Spleen (tissue), 11 donors: ENCODE measurements around the gene TMEM132C. TPM values are rescaled to one million over a fixed set of nuclear protein-coding genes. Genes with fewer than 3 reads are reported as not detected.

ENCODE experiments used
- DNase-seq: peaks from one replicate; pipeline ENCODE4 v3.0.0-alpha.2; 2020
- H3K27ac ChIP-seq, 8 donors: fragments of 200-600 bp; sonication (generic) in 7 of 8; 1 replicate in 4 of 8; 2 replicates in 4 of 8; pipeline versions ENCODE4 v1.5.0 to v1.8.0; 2016 to 2021; ENCODE audit warnings: inconsistent platforms in 4 of 8, mild to moderate bottlenecking in 4 of 8, moderate library complexity in 1 of 8
- H3K27me3 ChIP-seq, 7 donors: fragments of 200-600 bp; sonication (generic) in 6 of 7; replicated peaks in 1 of 7; 1 replicate in 4 of 7; 2 replicates in 3 of 7; pipeline versions ENCODE4 v1.5.0 to v1.8.0; 2016 to 2021; ENCODE audit warnings: inconsistent platforms in 3 of 7, mild to moderate bottlenecking in 1 of 7
- H3K36me3 ChIP-seq, 6 donors: fragments of 200-600 bp; sonication (generic) in 5 of 6; 1 replicate in 4 of 6; 2 replicates in 2 of 6; pipeline versions ENCODE4 v1.5.0 to v1.8.0; 2016 to 2021; ENCODE audit warnings: inconsistent platforms in 2 of 6
- H3K4me1 ChIP-seq, 6 donors: fragments of 200-600 bp; sonication (generic) in 5 of 6; 1 replicate in 3 of 6; 2 replicates in 3 of 6; pipeline versions ENCODE4 v1.5.0 to v1.8.0; 2016 to 2021; ENCODE audit warnings: inconsistent platforms in 3 of 6
- H3K4me3 ChIP-seq, 8 donors: fragments of 200-600 bp; sonication (generic) in 7 of 8; 1 replicate in 4 of 8; 2 replicates in 4 of 8; pipeline versions ENCODE4 v1.5.0 to v1.8.0; 2016 to 2021; ENCODE audit warnings: inconsistent platforms in 4 of 8, mild to moderate bottlenecking in 4 of 8, moderate library complexity in 2 of 8
- H3K9me3 ChIP-seq, 8 donors: fragments of 200-600 bp; sonication (generic) in 7 of 8; 1 replicate in 4 of 8; 2 replicates in 4 of 8; pipeline versions ENCODE4 v1.5.0 to v1.8.0; 2016 to 2021; ENCODE audit warnings: inconsistent platforms in 4 of 8
- POLR2A ChIP-seq, 3 donors: fragments of 450-650 bp; IDR thresholded peaks; one replicate each; pipeline ENCODE4 v1.5.1; 2017; ENCODE audit warnings: antibody characterized with exemption in 3 of 3, mild to moderate bottlenecking in 1 of 3
- POLR2AphosphoS5 ChIP-seq, 3 donors: sonication (generic); formaldehyde crosslinking; IDR thresholded peaks; one replicate each; pipeline ENCODE4 v1.5.1; 2017; ENCODE audit warnings: antibody characterized with exemption in 3 of 3
- WGBS, 5 donors: extraction: QIAGEN DNeasy Blood & Tissue Kit in 3 of 5; methylation state at CpG; one replicate each; pipeline versions ENCODE4 v1.1.5 to v1.1.7; 2013 to 2018; 5-methylcytosine and 5-hydroxymethylcytosine counted together
- intact Hi-C: fragments of 100-400 bp; cut with DNase I; formaldehyde crosslinking; loops from one replicate; pipeline ENCODE4 v1.15.0; 2023; ENCODE audit warnings: low total_unique reads
- polyA plus RNA-seq, 3 donors: library from polyadenylated mRNA; stranded (reverse); fragments of 200-250 nt; gene quantifications; one replicate each; pipeline ENCODE4 v1.2.1, GENCODE V29; 2013
- total RNA-seq, 7 donors: library from RNA; depleted of rRNA in 3 of 7; stranded (reverse); fragments of >200 nt in 3 of 7; fragmentation: NEBNext Ultra II Directional in 4 of 7; extraction: Animal tissue kit (Norgen Biotek cat#: 25700) in 4 of 7; gene quantifications; one replicate each; pipeline versions ENCODE4 v1.1.0 to v1.2.1, GENCODE V29; 2016 to 2021
- TF ChIP-seq, protein P1 (sequence below), 11 experiments: fragments of 200-600 bp in 7 of 11; fragments of 450-650 bp in 4 of 11; sonication (generic) in 4 of 11; IDR thresholded peaks in 8 of 11; conservative IDR thresholded peaks in 3 of 11; 1 replicate in 7 of 11; 2 replicates in 4 of 11; pipeline versions ENCODE4 v1.4.0 to v1.8.0; 2016 to 2021; ENCODE audit warnings: antibody characterized with exemption in 11 of 11, inconsistent platforms in 4 of 11, mild to moderate bottlenecking in 1 of 11
- donor health status: healthy with polysubstance abuse.
- donor health status: DM: no; HTN: no; CAD: no; lungs with moderate emphysema.
- donor health status: DM: no; HTN: no; CAD: no.
- donor health status: Bipolar disorder and iron deficiency.
- donor health status: healthy.
- donor health status: DM: no; HTN: no; CAD: no.
- donor health status: DM: yes; HTN: yes; CAD: no.

TMEM132C gene
- total and polyA plus RNA-seq, 10 donors = 0.08 to 0.83 (median 0.25) TPM; not detected in 4

DNA sequence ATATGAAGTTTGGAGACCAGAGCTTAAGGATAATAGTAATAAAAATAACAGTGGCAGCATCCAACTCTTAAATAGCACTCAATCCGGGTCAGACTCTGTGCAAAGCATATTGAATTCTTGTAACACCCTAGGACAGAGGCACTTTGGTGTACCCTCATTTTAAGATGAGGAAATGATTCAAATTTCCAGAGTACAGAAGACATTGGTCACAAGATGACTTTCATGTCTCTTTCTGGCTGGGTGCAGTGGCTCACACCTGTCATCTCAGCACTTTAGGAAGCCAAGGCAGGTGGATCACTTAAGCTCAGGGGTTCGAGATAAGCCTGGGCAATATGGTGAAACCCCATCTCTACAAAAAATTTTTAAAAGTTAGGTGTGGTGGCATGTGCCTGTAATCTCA, 320.9 kb downstream of the TMEM132C start:
- H3K27ac ChIP-seq = no peak overlapping the region
- intact Hi-C loops = no loop called here

DNA sequence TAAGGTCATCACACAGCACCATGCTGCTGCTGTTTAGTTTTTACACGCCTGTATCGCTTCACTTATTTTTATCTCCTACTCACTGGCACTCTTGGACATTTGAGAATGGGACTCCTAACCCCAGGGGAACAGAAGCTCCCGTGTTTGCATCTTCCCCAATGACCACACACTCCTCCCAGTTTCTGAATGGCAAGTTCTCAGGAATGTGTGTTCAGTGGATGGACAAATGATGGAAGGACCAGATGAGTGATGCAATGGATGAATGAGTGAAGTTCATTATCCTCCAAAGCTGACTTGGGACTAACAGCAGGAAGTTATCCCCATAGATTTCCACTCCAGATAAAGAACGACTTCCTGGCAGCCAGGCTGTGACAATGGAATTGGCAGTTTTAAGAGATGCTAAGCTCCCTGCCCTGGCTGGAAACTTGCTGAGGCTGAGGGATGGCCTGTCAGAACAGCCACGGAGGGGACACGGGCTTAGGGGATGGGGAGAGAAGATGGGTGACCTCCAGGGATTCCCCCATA, 325.3 kb downstream of the TMEM132C start:
- H3K4me1 ChIP-seq = no peaks in the 10 kb centered on the region
- intact Hi-C loops = no loop called here
- H3K9me3 ChIP-seq = no peaks in the 10 kb centered on the region
- TF ChIP-seq, protein P1, sequence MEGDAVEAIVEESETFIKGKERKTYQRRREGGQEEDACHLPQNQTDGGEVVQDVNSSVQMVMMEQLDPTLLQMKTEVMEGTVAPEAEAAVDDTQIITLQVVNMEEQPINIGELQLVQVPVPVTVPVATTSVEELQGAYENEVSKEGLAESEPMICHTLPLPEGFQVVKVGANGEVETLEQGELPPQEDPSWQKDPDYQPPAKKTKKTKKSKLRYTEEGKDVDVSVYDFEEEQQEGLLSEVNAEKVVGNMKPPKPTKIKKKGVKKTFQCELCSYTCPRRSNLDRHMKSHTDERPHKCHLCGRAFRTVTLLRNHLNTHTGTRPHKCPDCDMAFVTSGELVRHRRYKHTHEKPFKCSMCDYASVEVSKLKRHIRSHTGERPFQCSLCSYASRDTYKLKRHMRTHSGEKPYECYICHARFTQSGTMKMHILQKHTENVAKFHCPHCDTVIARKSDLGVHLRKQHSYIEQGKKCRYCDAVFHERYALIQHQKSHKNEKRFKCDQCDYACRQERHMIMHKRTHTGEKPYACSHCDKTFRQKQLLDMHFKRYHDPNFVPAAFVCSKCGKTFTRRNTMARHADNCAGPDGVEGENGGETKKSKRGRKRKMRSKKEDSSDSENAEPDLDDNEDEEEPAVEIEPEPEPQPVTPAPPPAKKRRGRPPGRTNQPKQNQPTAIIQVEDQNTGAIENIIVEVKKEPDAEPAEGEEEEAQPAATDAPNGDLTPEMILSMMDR (IDR thresholded peaks at IDR 0.05 in 8 of 11, conservative IDR thresholded peaks at IDR 0.05 in 3 of 11) = no peak
- TF ChIP-seq POLR2A (IDR thresholded peaks at IDR 0.05) (no peak), POLR2AphosphoS5 (IDR thresholded peaks at IDR 0.05) (no peak)
- H3K27me3 ChIP-seq = peaks cover 0 to 15% (median 0%) of the 10 kb centered on the region in 7 donors
- H3K27ac ChIP-seq = no peak overlapping the region
- H3K4me3 ChIP-seq = no peak overlapping the region
- DNase-seq = no peak
- no peaks in the 10 kb centered on the region for H3K36me3 ChIP-seq
- WGBS, 5 donors = 43 to 53% (median 46%) methylated on average over 6 of the region's 6 CpGs

More for the DNA sequence above, 320.9 kb downstream of the TMEM132C start:
- no peaks in the 10 kb centered on the region for H3K9me3 ChIP-seq
- no peak for TF ChIP-seq POLR2AphosphoS5 (IDR thresholded peaks at IDR 0.05)
- TF ChIP-seq POLR2A (IDR thresholded peaks at IDR 0.05) = no peak
- TF ChIP-seq, protein P1 (IDR thresholded peaks at IDR 0.05 in 8 of 11, conservative IDR thresholded peaks at IDR 0.05 in 3 of 11) = no peak
- H3K4me1 ChIP-seq = no peaks in the 10 kb centered on the region
- WGBS, 5 donors = 61 to 73% (median 70%) methylated on average over 2 of the region's 2 CpGs
- no peak overlapping the region for H3K4me3 ChIP-seq
- DNase-seq = no peak
- H3K36me3 ChIP-seq = no peaks in the 10 kb centered on the region
- no peaks in the 10 kb centered on the region for H3K27me3 ChIP-seq

DNA sequence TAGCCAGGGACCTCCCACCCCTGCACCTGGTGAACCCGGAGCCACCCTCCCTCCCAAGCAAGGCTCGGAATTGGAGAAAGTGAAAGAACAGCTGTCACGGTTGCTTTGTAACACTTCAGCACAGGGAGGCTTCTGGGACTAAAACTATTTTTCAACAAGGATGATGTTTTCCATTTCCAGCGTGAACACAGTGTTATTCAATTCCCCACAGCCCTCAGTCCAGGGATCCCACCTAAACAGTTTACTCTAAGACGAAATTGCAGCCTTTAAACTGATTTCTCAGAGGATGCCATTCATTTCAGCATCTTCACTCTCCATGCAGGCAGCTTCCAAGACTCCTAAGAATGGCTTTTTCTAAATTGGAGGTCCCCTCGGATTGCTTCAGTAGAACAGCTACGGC, 327.6 kb downstream of the TMEM132C start:
- WGBS, 5 donors = 63 to 72% (median 66%) methylated on average over 7 of the region's 7 CpGs
- Histone ChIP-seq H3K4me1 (no peaks in the 10 kb centered on the region), H3K27ac (no peak overlapping the region), H3K27me3 (peaks cover 0 to 15% (median 0%) of the 10 kb centered on the region in 7 donors), H3K36me3 (no peaks in the 10 kb centered on the region), H3K4me3 (no peak overlapping the region), H3K9me3 (no peaks in the 10 kb centered on the region)
- no peak for DNase-seq
- TF ChIP-seq POLR2A (IDR thresholded peaks at IDR 0.05) (no peak), POLR2AphosphoS5 (IDR thresholded peaks at IDR 0.05) (no peak)
- TF ChIP-seq, protein P1 (IDR thresholded peaks at IDR 0.05 in 8 of 11, conservative IDR thresholded peaks at IDR 0.05 in 3 of 11) = no peak
- intact Hi-C loops = no loop called here

DNA sequence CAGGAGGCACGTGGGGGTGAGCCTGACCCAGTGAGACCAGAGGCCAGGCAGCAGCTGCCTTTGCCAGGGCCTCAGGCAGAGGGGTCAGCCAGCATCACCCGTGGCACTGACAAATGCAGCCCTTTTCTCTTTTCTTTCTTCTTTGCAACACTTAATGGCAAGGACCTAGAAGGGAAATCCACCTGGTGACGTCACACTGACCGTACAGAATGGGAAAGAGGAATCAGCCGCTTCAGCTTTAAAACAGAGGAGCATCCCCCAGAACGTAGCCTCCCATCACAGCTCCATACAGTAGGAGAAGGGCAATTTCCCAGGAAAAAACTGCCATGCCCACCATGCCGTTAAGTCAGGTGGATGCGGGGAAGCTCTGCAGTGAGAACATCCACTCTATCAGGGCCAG, 328.6 kb downstream of the TMEM132C start:
- intact Hi-C loops = no loop called here
- no peaks in the 10 kb centered on the region for H3K36me3 ChIP-seq
- H3K27ac ChIP-seq = no peak overlapping the region
- DNase-seq = no peak
- H3K4me1 ChIP-seq = no peaks in the 10 kb centered on the region
- TF ChIP-seq POLR2AphosphoS5 (IDR thresholded peaks at IDR 0.05) (no peak), POLR2A (IDR thresholded peaks at IDR 0.05) (no peak)
- TF ChIP-seq, protein P1 (IDR thresholded peaks at IDR 0.05 in 8 of 11, conservative IDR thresholded peaks at IDR 0.05 in 3 of 11) = no peak
- no peaks in the 10 kb centered on the region for H3K9me3 ChIP-seq
- WGBS, 5 donors = 70 to 78% (median 74%) methylated on average over 8 of the region's 8 CpGs
- no peak overlapping the region for H3K4me3 ChIP-seq
- peaks cover 0 to 15% (median 0%) of the 10 kb centered on the region in 7 donors for H3K27me3 ChIP-seq
